ENCODE results near the gene CFAP119.

GRCh38 chr16:30746638-30747175 lies 15.2 kb downstream of the CFAP119 start:
- TF ChIP-seq EZH2phosphoT487 (conservative IDR thresholded peaks at IDR 0.05; ENCODE audit: low read length), result no peak
- TF ChIP-seq CTCF (IDR thresholded peaks at IDR 0.05; ENCODE audit: insufficient read depth, low read length, poor library complexity, severe bottlenecking), result no peak

All from SU-DHL-6 (cell line).